Medulla oblongata (tissue), 1 donor: ENCODE data around the gene ADCY7.
"Not testable (repeated sequence)": the region's sequence is repeated elsewhere in the genome, so short reads cannot be mapped to it uniquely, and the experiment has no call there.

Source experiments
- DNase-seq: peaks from one replicate; pipeline ENCODE4 v3.0.0-alpha.2; 2015; ENCODE audit errors: extremely low spot score

The ADCY7 gene

GRCh38 chr16:50336884-50337283, 70.5 kb downstream of the ADCY7 start:
- no peak for DNase-seq

GRCh38 chr16:50338371-50339231, 72.2 kb downstream of the ADCY7 start:
- DNase-seq: no peak

- DNase-seq: no peak
These were observed 74.2 kb downstream of the ADCY7 start for GRCh38 chr16:50340578-50340977.

GRCh38 chr16:50343566-50343965, 77.2 kb downstream of the ADCY7 start:
- not testable (repeated sequence) for DNase-seq

- DNase-seq: not testable (repeated sequence)
These were observed 78.9 kb downstream of the ADCY7 start for GRCh38 chr16:50345210-50345609.

GRCh38 chr16:50351116-50351515, 84.8 kb downstream of the ADCY7 start:
- DNase-seq: no peak

- DNase-seq: no peak
These were observed 85.6 kb downstream of the ADCY7 start for GRCh38 chr16:50351952-50352351.

- DNase-seq: no peak
These were observed 87.7 kb downstream of the ADCY7 start for GRCh38 chr16:50354082-50354481.

GRCh38 chr16:50354629-50355456, 88.5 kb downstream of the ADCY7 start:
- DNase-seq: peak; percentile 27

GRCh38 chr16:50359626-50360025, 93.3 kb downstream of the ADCY7 start:
- DNase-seq: no peak

- DNase-seq: no peak
These were observed 93.9 kb downstream of the ADCY7 start for GRCh38 chr16:50360033-50360778.

- DNase-seq: no peak
These were observed 94.4 kb downstream of the ADCY7 start for GRCh38 chr16:50360779-50361178.

- no peak for DNase-seq
These were observed 97.3 kb downstream of the ADCY7 start for GRCh38 chr16:50363656-50364055.

- no peak for DNase-seq
These were observed 99.6 kb downstream of the ADCY7 start for GRCh38 chr16:50365791-50366575.
